ENCODE results near the gene ZNF544.

Gene ZNF544

GRCh38 chr19:58277197-58277596 lies 48.5 kb downstream of the ZNF544 start:
- no peak for DNase-seq
- no peak overlapping the region for H3K4me2 ChIP-seq (ENCODE audit: low read depth, low read length)
- no peaks in the 10 kb centered on the region for H3K4me1 ChIP-seq (ENCODE audit: low read length)
- no peak overlapping the region for H3K4me3 ChIP-seq (ENCODE audit: low read length)
- no peaks in the 10 kb centered on the region for H3K79me2 ChIP-seq (ENCODE audit: low read length)
- no peaks in the 10 kb centered on the region for H3K9me2 ChIP-seq (replicated peaks; ENCODE audit: insufficient read depth, low read length)
- no peak overlapping the region for H3K27ac ChIP-seq (ENCODE audit: low read length)
- no peaks in the 10 kb centered on the region for H4K20me1 ChIP-seq (ENCODE audit: insufficient read depth, low read length)
- H3K36me3 ChIP-seq (replicated peaks; ENCODE audit: insufficient read depth, low read length) = no peaks in the 10 kb centered on the region
- H3K9ac ChIP-seq (ENCODE audit: low read length) = no peak overlapping the region
- TF ChIP-seq EZH2 (optimal IDR thresholded peaks at IDR 0.05; ENCODE audit: low read depth, low read length) (no peak), CTCF (IDR thresholded peaks at IDR 0.05; ENCODE audit: low read length) (no peak), EZH2phosphoT487 (IDR thresholded peaks at IDR 0.05; ENCODE audit: low read length) (no peak)
- H2AFZ ChIP-seq (ENCODE audit: low read length) = no peak overlapping the region
- H3K9me3 ChIP-seq (replicated peaks; ENCODE audit: insufficient read depth, low read length) = no peaks in the 10 kb centered on the region
- no peaks in the 10 kb centered on the region for H3K27me3 ChIP-seq (replicated peaks; ENCODE audit: insufficient read depth, low read length)
- H3F3A ChIP-seq (ENCODE audit: insufficient read depth, low read length) = 0 out of 2 replicates have a peak, but pooled peaks cover 4% of the 10 kb centered on the region

- H3K79me2 ChIP-seq (ENCODE audit: low read length) = no peaks in the 10 kb centered on the region
- no peaks in the 10 kb centered on the region for H3K9me3 ChIP-seq (replicated peaks; ENCODE audit: insufficient read depth, low read length)
- H2AFZ ChIP-seq (ENCODE audit: low read length) = peak overlapping the region; percentile 95
- no peak for TF ChIP-seq EZH2phosphoT487 (IDR thresholded peaks at IDR 0.05; ENCODE audit: low read length)
- H3K27ac ChIP-seq (ENCODE audit: low read length) = peak overlapping the region; percentile 22; the same call in 1 of the 2 replicates
- H3K4me3 ChIP-seq (ENCODE audit: low read length) = peak overlapping the region; percentile 86
- H3K9ac ChIP-seq (ENCODE audit: low read length) = peak overlapping the region; percentile 46; the same call in 1 of the 2 replicates
- DNase-seq = no peak
- no peaks in the 10 kb centered on the region for H3K9me2 ChIP-seq (replicated peaks; ENCODE audit: insufficient read depth, low read length)
- H3K27me3 ChIP-seq (replicated peaks; ENCODE audit: insufficient read depth, low read length) = no peaks in the 10 kb centered on the region
- H3K4me2 ChIP-seq (ENCODE audit: low read depth, low read length) = peak overlapping the region; percentile 66; the same call in 1 of the 2 replicates
- H3F3A ChIP-seq (ENCODE audit: insufficient read depth, low read length) = 0 out of 2 replicates have a peak, but pooled peaks cover 4% of the 10 kb centered on the region
- no peaks in the 10 kb centered on the region for H4K20me1 ChIP-seq (ENCODE audit: insufficient read depth, low read length)
- H3K36me3 ChIP-seq (replicated peaks; ENCODE audit: insufficient read depth, low read length) = no peaks in the 10 kb centered on the region
- H3K4me1 ChIP-seq (ENCODE audit: low read length) = no peaks in the 10 kb centered on the region
Measured at GRCh38 chr19:58277748-58278540, 49.2 kb downstream of the ZNF544 start.

- Histone ChIP-seq H3K9ac (ENCODE audit: low read length) (peak within 1 kb of the TSS; percentile 48; the same call in 1 of the 2 replicates), H3K9me3 (replicated peaks; ENCODE audit: insufficient read depth, low read length) (no peaks in the 10 kb centered on the region), H3K79me2 (ENCODE audit: low read length) (no peaks in the 10 kb centered on the region), H3K9me2 (replicated peaks; ENCODE audit: insufficient read depth, low read length) (no peaks in the 10 kb centered on the region), H3K4me3 (ENCODE audit: low read length) (peak within 1 kb of the TSS; percentile 86), H3K4me1 (ENCODE audit: low read length) (no peaks in the 10 kb centered on the region), H2AFZ (ENCODE audit: low read length) (peak within 1 kb of the TSS; percentile 95), H3K4me2 (ENCODE audit: low read depth, low read length) (peak within 1 kb of the TSS; percentile 66), H3K36me3 (replicated peaks; ENCODE audit: insufficient read depth, low read length) (no peaks in the 10 kb centered on the region), H3K27ac (ENCODE audit: low read length) (peak within 1 kb of the TSS; percentile 22; the same call in 1 of the 2 replicates), H3F3A (ENCODE audit: insufficient read depth, low read length) (0 out of 2 replicates have a peak, but pooled peaks cover 4% of the 10 kb centered on the region), H4K20me1 (ENCODE audit: insufficient read depth, low read length) (no peaks in the 10 kb centered on the region), H3K27me3 (replicated peaks; ENCODE audit: insufficient read depth, low read length) (no peaks in the 10 kb centered on the region)
- peak; percentile 94 for DNase-seq
- TF ChIP-seq EZH2phosphoT487 (IDR thresholded peaks at IDR 0.05; ENCODE audit: low read length) (no peak), CTCF (IDR thresholded peaks at IDR 0.05; ENCODE audit: low read length) (no peak), EZH2 (optimal IDR thresholded peaks at IDR 0.05; ENCODE audit: low read depth, low read length) (no peak)
Measured at GRCh38 chr19:58278541-58279041, 49.9 kb downstream of the ZNF544 start, which contains the start of gene ZNF8. Gene ZNF8, plus strand, starts transcription at chr19:58278955. Its CDS starts 127 bp downstream, at chr19:58279082.
